Esophagus muscularis mucosa (tissue), 4 donors: Measurements from ENCODE around the gene TBC1D10B. TPM values are rescaled to one million over a fixed set of nuclear protein-coding genes. Genes with fewer than 3 reads are reported as not detected.
"Not testable (repeated sequence)": the region's sequence is repeated elsewhere in the genome, so short reads cannot be mapped to it uniquely, and the experiment has no call there.

Source experiments
- DNase-seq: peaks from one replicate; pipeline ENCODE4 v3.0.0-alpha.2; 2017; ENCODE audit errors: extremely low spot score
- H3K27ac ChIP-seq, 4 donors: fragments of 200-600 bp; sonication (generic); replicated peaks in 1 of 4; 1 replicate in 3 of 4; 2 replicates in 1 of 4; pipeline ENCODE4 v1.5.1; 2016 to 2019; ENCODE audit warnings: mild to moderate bottlenecking in 1 of 4
- H3K27me3 ChIP-seq, 4 donors: fragments of 200-600 bp; sonication (generic); one replicate each; pipeline versions ENCODE4 v1.5.1 to v1.6.0; 2016 to 2019
- H3K36me3 ChIP-seq, 4 donors: fragments of 200-600 bp; sonication (generic); one replicate each; pipeline ENCODE4 v1.5.1; 2016 to 2019
- H3K4me1 ChIP-seq, 4 donors: fragments of 200-600 bp; sonication (generic); one replicate each; pipeline ENCODE4 v1.5.1; 2016 to 2019
- H3K4me3 ChIP-seq, 4 donors: fragments of 200-600 bp; sonication (generic); 1 replicate in 2 of 4; 2 replicates in 2 of 4; pipeline ENCODE4 v1.5.1; 2016 to 2019; ENCODE audit warnings: mild to moderate bottlenecking in 4 of 4, moderate library complexity in 1 of 4
- H3K9me3 ChIP-seq, 4 donors: fragments of 200-600 bp; sonication (generic); 1 replicate in 3 of 4; 2 replicates in 1 of 4; pipeline ENCODE4 v1.5.1; 2016 to 2019
- POLR2A ChIP-seq: fragments of 450-650 bp; IDR thresholded peaks from one replicate; pipeline ENCODE4 v1.6.1; 2017; ENCODE audit warnings: antibody characterized with exemption, moderate library complexity, mild to moderate bottlenecking, low read depth
- POLR2AphosphoS5 ChIP-seq, 2 donors: sonication (generic); formaldehyde crosslinking; IDR thresholded peaks; one replicate each; pipeline ENCODE4 v1.6.1; 2017; ENCODE audit warnings: antibody characterized with exemption in 2 of 2
- WGBS: methylation state at CpG from one replicate; pipeline ENCODE4 v1.1.5; 2018; 5-methylcytosine and 5-hydroxymethylcytosine counted together
- intact Hi-C: fragments of 100-400 bp; cut with DNase I; formaldehyde crosslinking; loops from one replicate; pipeline ENCODE4 v1.15.1; 2023
- small RNA-seq, 3 donors: library from RNA; depleted of rRNA; stranded (forward); fragments of <200 nt; gene quantifications; one replicate each; pipeline ENCODE3, GENCODE V24; 2016
- total RNA-seq, 4 donors: library from RNA; depleted of rRNA; stranded (reverse); fragments of >200 nt; gene quantifications; one replicate each; pipeline versions ENCODE4 v1.1.0 to v1.2.1, GENCODE V29; 2016

The TBC1D10B gene
- total RNA-seq, 4 donors from 2014 or later, result 21.2 to 41.5 (median 29.4) TPM

DNA sequence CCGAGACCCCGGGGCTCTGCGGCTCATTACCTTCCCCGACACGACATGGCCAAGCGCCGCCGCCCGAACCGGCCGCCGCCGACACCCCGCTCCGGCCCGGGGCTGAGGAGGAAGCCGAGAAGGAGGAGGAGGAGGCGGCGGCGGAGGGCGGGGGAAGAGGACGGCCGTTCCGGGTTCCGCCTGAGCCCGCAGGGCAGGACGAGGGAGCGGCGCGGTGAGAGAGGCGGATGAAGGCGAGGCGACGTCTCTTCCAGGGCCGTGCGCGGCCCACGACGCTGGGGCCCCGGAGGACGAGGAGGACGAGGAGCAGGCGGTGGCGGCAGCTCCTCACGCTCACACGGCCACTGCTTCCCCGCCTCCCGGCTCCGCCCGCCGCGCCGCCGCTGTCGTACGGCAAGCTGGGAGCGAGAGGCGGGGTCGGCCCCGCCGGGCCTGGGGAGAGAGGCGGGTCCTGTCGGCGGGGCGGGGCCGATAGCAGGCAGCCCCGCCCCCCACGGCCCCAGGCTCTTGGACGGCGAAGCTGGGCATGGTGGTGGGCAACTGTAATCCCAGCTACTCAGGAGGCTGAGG is 35.2 kb downstream of the TBC1D10B start:
- 0% methylated on average over 29 of the region's 70 CpGs for WGBS
- intact Hi-C loops, result not testable (repeated sequence)

GRCh38 chr16:30334473-30334989 is 35.8 kb downstream of the TBC1D10B start:
- H3K36me3 ChIP-seq, intact Hi-C loops, H3K27me3 ChIP-seq, DNase-seq, H3K9me3 ChIP-seq: not testable (repeated sequence)
- peaks cover 6 to 22% (median 18%) of the 10 kb centered on the region in 4 donors for H3K4me1 ChIP-seq
- peak overlapping the region; percentile 97 to 98 (median 98) for H3K27ac ChIP-seq
- WGBS, result 0% methylated on average over 5 of the region's 33 CpGs
- peak overlapping the region; percentile 74 to 95 (median 86) for H3K4me3 ChIP-seq

More for the DNA sequence above, 35.2 kb downstream of the TBC1D10B start:
- Histone ChIP-seq H3K4me3 (peak overlapping the region; percentile 74 to 95 (median 86)), H3K4me1 (peaks cover 6 to 22% (median 17%) of the 10 kb centered on the region in 4 donors), H3K27ac (peak overlapping the region; percentile 97 to 98 (median 98))
- TF ChIP-seq POLR2A, result peak; percentile 64
- TF ChIP-seq POLR2AphosphoS5 (IDR thresholded peaks at IDR 0.05), result peak; percentile 10 to 85
- not testable (repeated sequence) for H3K27me3 ChIP-seq, DNase-seq, H3K36me3 ChIP-seq, H3K9me3 ChIP-seq

DNA sequence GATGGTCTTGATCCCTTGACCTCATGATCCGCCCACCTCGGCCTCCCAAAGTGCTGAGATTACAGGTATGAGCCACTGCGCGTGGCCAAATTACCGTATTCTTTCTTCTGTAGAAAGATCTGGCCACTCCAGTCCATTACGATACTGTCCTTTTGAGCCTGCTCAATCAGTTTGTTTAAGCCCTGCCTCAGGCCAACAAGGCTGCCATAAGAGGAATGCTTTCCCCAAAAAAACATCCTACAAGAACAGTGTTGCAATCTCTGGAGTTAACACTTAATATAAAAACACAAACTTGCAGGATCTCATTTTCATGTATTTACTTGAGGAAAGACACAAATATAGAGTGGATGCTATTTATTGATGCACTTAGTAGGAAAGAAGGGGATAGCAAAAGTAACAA is 46.1 kb downstream of the TBC1D10B start:
- H3K9me3 ChIP-seq, intact Hi-C loops, H3K27me3 ChIP-seq, H3K36me3 ChIP-seq, H3K27ac ChIP-seq, H3K4me3 ChIP-seq, DNase-seq: not testable (repeated sequence)
- 100% methylated on average over 6 of the region's 6 CpGs for WGBS
- H3K4me1 ChIP-seq, result peaks cover 0 to 14% (median 12%) of the 10 kb centered on the region in 4 donors

GRCh38 chr16:30318647-30319046 is 51.6 kb downstream of the TBC1D10B start:
- intact Hi-C loops, H3K27ac ChIP-seq, H3K4me1 ChIP-seq, H3K9me3 ChIP-seq, H3K27me3 ChIP-seq, DNase-seq, H3K4me3 ChIP-seq, H3K36me3 ChIP-seq: not testable (repeated sequence)
- 59% methylated on average over 2 of the region's 2 CpGs for WGBS

DNA sequence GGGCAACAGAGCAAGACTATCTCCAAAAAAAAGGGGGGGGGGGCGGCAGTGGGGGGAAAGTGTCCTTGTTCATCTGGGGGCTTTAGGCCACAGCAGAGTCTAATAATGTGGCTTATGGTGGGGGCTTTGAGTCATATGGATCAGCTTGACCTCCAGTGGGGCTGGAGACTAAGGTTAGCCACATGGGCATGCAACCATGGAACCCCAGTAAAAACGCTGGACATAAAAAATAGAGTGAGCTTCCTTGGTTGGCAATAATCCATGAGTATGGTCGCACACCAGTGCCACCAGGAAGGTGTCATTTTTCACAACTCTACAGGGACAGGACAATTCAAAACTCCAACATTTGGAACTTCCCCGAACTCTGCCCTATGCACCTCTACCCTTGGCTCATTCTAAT is 59.4 kb downstream of the TBC1D10B start:
- H3K4me3 ChIP-seq, intact Hi-C loops, H3K9me3 ChIP-seq, H3K27ac ChIP-seq, DNase-seq, H3K27me3 ChIP-seq, H3K36me3 ChIP-seq: not testable (repeated sequence)
- peaks cover 5 to 11% (median 7%) of the 10 kb centered on the region in 4 donors for H3K4me1 ChIP-seq
- no CpG with 5 or more reads among the region's 4 CpGs for WGBS

- DNase-seq, result peak; percentile 4
- H3K36me3 ChIP-seq, H3K27me3 ChIP-seq, H3K4me3 ChIP-seq, H3K9me3 ChIP-seq, intact Hi-C loops, H3K27ac ChIP-seq: not testable (repeated sequence)
- H3K4me1 ChIP-seq, result peaks cover 5 to 11% (median 7%) of the 10 kb centered on the region in 4 donors
- WGBS, result 91% methylated on average over 5 of the region's 5 CpGs
Observed at GRCh38 chr16:30309255-30309654, 61.0 kb downstream of the TBC1D10B start.

Small RNA genes within 50 kb of the gene (small RNA-seq; reads per million reads assigned to genes)
- 0 to 0.42 (median 0) reads per million in 3 donors for gene RF00406

Other genes starting within 250 kb of the TBC1D10B start
- gene MAPK3, start 247.3 kb downstream of the TBC1D10B start, total RNA-seq, result 10 to 100 TPM; 40.4 to 70.8 (median 56.9) TPM
- gene CORO1A, start 186.9 kb downstream of the TBC1D10B start, total RNA-seq, result 10 to 100 TPM; 11.0 to 33.5 (median 23.1) TPM
- gene BOLA2B, start 176.8 kb downstream of the TBC1D10B start, total RNA-seq, result 100 to 1,000 TPM in 2 of 4 donors, 10 to 100 TPM in 2; 43.4 to 205 (median 116) TPM
- 10 to 100 TPM; 12.9 to 27.1 (median 23.1) TPM for gene SLX1A, start 176.6 kb downstream of the TBC1D10B start, total RNA-seq
- gene SULT1A3, start 171.2 kb downstream of the TBC1D10B start, total RNA-seq, result 10 to 100 TPM in 3 of 4 donors, 1 to 10 TPM in 1; 2.5 to 23.7 (median 15.0) TPM
- 1 to 10 TPM in 1 of 4 donors, under 1 TPM in 3; under 0.01 to 4.1 (median 0.90) TPM for gene NPIPB13, start 122.0 kb downstream of the TBC1D10B start, total RNA-seq
- 10 to 100 TPM; 24.9 to 63.9 (median 41.8) TPM for gene CD2BP2, start 15.2 kb downstream of the TBC1D10B start, total RNA-seq
- not detected for gene MYL11, start 4.3 kb upstream of the TBC1D10B start, total RNA-seq
- gene SEPTIN1, start 12.1 kb upstream of the TBC1D10B start, total RNA-seq, result 1 to 10 TPM in 2 of 4 donors, under 1 TPM in 2; 0.86 to 2.5 (median 1.4) TPM
- gene ZNF48, start 24.9 kb upstream of the TBC1D10B start, total RNA-seq, result 10 to 100 TPM in 3 of 4 donors, 1 to 10 TPM in 1; 8.3 to 17.6 (median 12.8) TPM
- gene ZNF771, start 37.1 kb upstream of the TBC1D10B start, total RNA-seq, result 10 to 100 TPM; 20.1 to 25.3 (median 22.7) TPM
- 10 to 100 TPM; 11.1 to 21.7 (median 14.1) TPM for gene DCTPP1, start 59.5 kb upstream of the TBC1D10B start, total RNA-seq
- 10 to 100 TPM; 26.5 to 37.6 (median 33.8) TPM for gene SEPHS2, start 75.4 kb upstream of the TBC1D10B start, total RNA-seq
- gene ITGAL, start 102.2 kb upstream of the TBC1D10B start, total RNA-seq, result 1 to 10 TPM; 1.5 to 2.7 (median 2.5) TPM
- 10 to 100 TPM; 46.9 to 91.5 (median 64.0) TPM for gene ZNF768, start 156.1 kb upstream of the TBC1D10B start, total RNA-seq
- gene ZNF747, start 164.4 kb upstream of the TBC1D10B start, total RNA-seq, result 10 to 100 TPM; 15.2 to 29.6 (median 22.3) TPM
- gene ZNF764, start 187.9 kb upstream of the TBC1D10B start, total RNA-seq, result 10 to 100 TPM in 3 of 4 donors, 1 to 10 TPM in 1; 8.7 to 14.0 (median 11.3) TPM
- gene ZNF688, start 201.2 kb upstream of the TBC1D10B start, total RNA-seq, result 10 to 100 TPM; 17.6 to 33.4 (median 23.5) TPM
- gene ZNF785, start 215.2 kb upstream of the TBC1D10B start, total RNA-seq, result 10 to 100 TPM in 1 of 4 donors, 1 to 10 TPM in 3; 6.8 to 10.9 (median 7.3) TPM
- 10 to 100 TPM in 3 of 4 donors, 1 to 10 TPM in 1; 9.1 to 14.5 (median 13.9) TPM for gene ZNF689, start 239.9 kb upstream of the TBC1D10B start, total RNA-seq